Heart left ventricle (tissue), 16 donors: Measurements from ENCODE around the gene PLCH1. TPM values are rescaled to one million over a fixed set of nuclear protein-coding genes. Genes with fewer than 3 reads are reported as not detected.
"Not testable (repeated sequence)": the region's sequence is repeated elsewhere in the genome, so short reads cannot be mapped to it uniquely, and the experiment has no call there.

ENCODE experiments used
- ATAC-seq, 4 donors: fragments of 200-7000 bp; cut with Tn5 transposase; one replicate each; pipeline ENCODE4 v1.9.1; 2020 to 2022; ENCODE audit warnings: moderate library complexity in 4 of 4, mild to moderate bottlenecking in 3 of 4, moderate number of reproducible peaks in 1 of 4
- DNase-seq, 5 donors: peaks; one replicate each; pipeline ENCODE4 v3.0.0-alpha.2; 2020
- H3K27ac ChIP-seq, 12 donors: fragments of 200-600 bp; sonication (generic) in 4 of 12; one replicate each; pipeline versions ENCODE4 v1.5.0 to v1.8.0; 2016 to 2022; ENCODE audit warnings: mild to moderate bottlenecking in 2 of 12
- H3K27me3 ChIP-seq, 9 donors: fragments of 200-600 bp; sonication (generic) in 2 of 9; one replicate each; pipeline versions ENCODE4 v1.5.1 to v1.8.0; 2016 to 2022; ENCODE audit warnings: mild to moderate bottlenecking in 3 of 9
- H3K36me3 ChIP-seq, 9 donors: fragments of 200-600 bp; sonication (generic) in 2 of 9; one replicate each; pipeline versions ENCODE4 v1.5.0 to v1.8.0; 2018 to 2022; ENCODE audit warnings: mild to moderate bottlenecking in 2 of 9
- H3K4me1 ChIP-seq, 12 donors: fragments of 200-600 bp; sonication (generic) in 4 of 12; one replicate each; pipeline versions ENCODE4 v1.5.0 to v1.8.0; 2016 to 2022; ENCODE audit warnings: mild to moderate bottlenecking in 3 of 12
- H3K4me3 ChIP-seq, 12 donors: fragments of 200-600 bp; sonication (generic) in 4 of 12; one replicate each; pipeline versions ENCODE4 v1.5.0 to v1.8.0; 2017 to 2022; ENCODE audit warnings: mild to moderate bottlenecking in 9 of 12, moderate library complexity in 4 of 12
- H3K9me3 ChIP-seq, 12 donors: fragments of 200-600 bp; sonication (generic) in 4 of 12; one replicate each; pipeline versions ENCODE4 v1.5.0 to v1.8.0; 2016 to 2022; ENCODE audit warnings: mild to moderate bottlenecking in 1 of 12
- CTCF ChIP-seq, 12 donors: fragments of 200-600 bp; sonication (generic) in 4 of 12; IDR thresholded peaks; one replicate each; pipeline versions ENCODE4 v1.5.0 to v1.8.0; 2018 to 2022; ENCODE audit warnings: antibody characterized with exemption in 12 of 12, mild to moderate bottlenecking in 5 of 12
- POLR2A ChIP-seq, 2 donors: fragments of 450-650 bp; IDR thresholded peaks; one replicate each; pipeline ENCODE4 v1.6.1; 2017; ENCODE audit warnings: antibody characterized with exemption in 2 of 2, mild to moderate bottlenecking in 2 of 2, moderate library complexity in 2 of 2
- WGBS, 4 donors: extraction: QIAGEN DNeasy Blood & Tissue Kit in 2 of 4; methylation state at CpG; one replicate each; pipeline versions ENCODE4 v1.1.5 to v1.1.7; 2013 to 2018; 5-methylcytosine and 5-hydroxymethylcytosine counted together
- intact Hi-C, 10 donors: fragments of 100-400 bp; cut with DNase I; formaldehyde crosslinking; loops; one replicate each; pipeline versions ENCODE4 v1.11.1 to v1.14.2; 2022
- polyA plus RNA-seq, 2 donors: library from polyadenylated mRNA; stranded (reverse); fragments of 200-250 nt; gene quantifications; one replicate each; pipeline ENCODE4 v1.2.3, GENCODE V29; 2013
- total RNA-seq, 9 donors: library from RNA; depleted of rRNA in 2 of 9; stranded (reverse); fragments of >200 nt in 2 of 9; fragmentation: NEBNext Ultra II Directional in 3 of 9; extraction: Animal tissue kit (Norgen Biotek cat#: 25700) in 3 of 9; gene quantifications; one replicate each; pipeline versions ENCODE4 v1.1.0 to v1.2.4, GENCODE V29; 2016 to 2023
- donor health status: ischemic (EF 13 %, LVEDD 7.1; RV severe dilation, severe dysfunction).
- donor health status: healthy with polysubstance abuse.
- donor health status: DM: no; HTN: yes; CAD: no.
- donor health status: DM: no; HTN: no; CAD: no.
- donor health status: ischemic (EF 25% LVEDD 6.9; RV normal size, moderate dysfunction).
- donor health status: ischemic (EF 25% LVEDD 5.7; RV mildly dilated, moderate dysfunction).
- donor health status: healthy.
- donor health status: DM: yes; HTN: yes; CAD: no.
- donor health status: ischemic (EF 35%, LVEDD 5.7; RV mildly dilated, moderate dysfunction).
- donor health status: nonischemic (EF 11% LVEDD 7.7; RV severe dilation, severe dysfunction).
- donor health status: DM: yes; HTN: yes; CAD: no.
- donor health status: PGD.
- donor health status: ischemic (EF 29% LVEDD 5.4; RV normal size, mild dysfunction).
- donor health status: nonischemic (EF 23%, LVEDD 6.1; RV moderate dilation, normal function).

Gene PLCH1
- total and polyA plus RNA-seq, 11 donors = 0.07 to 2.7 (median 0.23) TPM

- DNase-seq (no peak), ATAC-seq (no peak)
- Histone ChIP-seq H3K27me3 (no peaks in the 10 kb centered on the region), H3K27ac (no peak overlapping the region), H3K36me3 (no peaks in the 10 kb centered on the region), H3K4me1 (no peaks in the 10 kb centered on the region), H3K9me3 (peaks cover 0 to 6% (median 0%) of the 10 kb centered on the region in 12 donors), H3K4me3 (no peak overlapping the region)
- TF ChIP-seq CTCF (IDR thresholded peaks at IDR 0.05) (no peak), POLR2A (IDR thresholded peaks at IDR 0.05) (no peak)
- intact Hi-C loops = no loop called here
Observed at GRCh38 chr3:155398046-155398445, 346.8 kb downstream of the PLCH1 start.

DNA sequence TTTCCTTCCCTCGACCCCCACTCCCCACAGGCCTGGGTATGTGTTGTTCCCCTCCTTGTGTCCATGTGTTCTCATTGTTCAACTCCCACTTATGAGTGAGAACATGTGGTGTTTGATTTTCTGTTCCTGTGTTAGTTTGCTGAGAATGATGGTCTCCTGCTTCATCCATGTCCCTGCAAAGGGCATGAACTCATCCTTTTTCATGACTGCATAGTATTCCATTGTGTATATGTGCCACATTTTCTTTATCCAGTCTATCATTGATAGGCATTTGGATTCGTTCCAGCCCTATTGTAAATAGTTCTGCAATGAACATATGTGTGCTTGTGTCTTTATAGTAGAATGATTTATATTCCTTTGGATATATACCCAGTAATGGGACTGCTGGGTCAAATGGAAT lies 350.0 kb downstream of the PLCH1 start:
- H3K27me3 ChIP-seq, intact Hi-C loops: not testable (repeated sequence)
- 57 to 72% (median 63%) methylated on average over 2 of the region's 2 CpGs for WGBS, 4 donors

DNA sequence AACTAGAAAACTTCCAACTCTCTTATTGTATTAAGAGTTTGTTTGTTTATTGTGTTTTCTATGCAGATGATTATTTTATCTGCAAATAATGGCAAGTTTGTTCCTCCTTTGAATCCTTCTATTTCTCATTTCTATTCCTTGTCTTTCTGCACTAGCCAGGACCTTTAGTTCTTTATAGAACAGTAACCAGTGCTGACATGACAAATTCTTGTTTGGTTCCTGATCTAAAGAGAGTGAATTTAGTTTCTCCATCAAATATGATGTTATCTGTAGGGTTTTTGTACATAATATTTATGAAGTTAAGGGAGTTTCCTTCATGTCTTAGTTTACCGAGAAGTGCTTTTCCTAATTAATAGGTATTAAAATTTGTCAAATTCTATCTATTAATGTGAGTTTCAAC lies 350.6 kb downstream of the PLCH1 start:
- Histone ChIP-seq H3K4me3 (no peak overlapping the region), H3K27me3 (no peaks in the 10 kb centered on the region), H3K9me3 (peaks cover 0 to 6% (median 0%) of the 10 kb centered on the region in 12 donors), H3K27ac (no peak overlapping the region), H3K4me1 (peaks cover 0 to 25% (median 10%) of the 10 kb centered on the region in 12 donors), H3K36me3 (no peaks in the 10 kb centered on the region)
- 95 to 98% (median 96%) methylated on average over 1 of the region's 1 CpG for WGBS, 4 donors
- intact Hi-C loops = no loop called here
- TF ChIP-seq CTCF (IDR thresholded peaks at IDR 0.05) = no peak
- TF ChIP-seq POLR2A (IDR thresholded peaks at IDR 0.05) = no peak
- ATAC-seq (no peak), DNase-seq (no peak)

More for the DNA sequence above, 350.0 kb downstream of the PLCH1 start:
- not testable (repeated sequence) for DNase-seq, H3K4me3 ChIP-seq, H3K9me3 ChIP-seq, ATAC-seq, H3K27ac ChIP-seq, H3K36me3 ChIP-seq
- H3K4me1 ChIP-seq = peaks cover 0 to 25% (median 10%) of the 10 kb centered on the region in 12 donors

DNA sequence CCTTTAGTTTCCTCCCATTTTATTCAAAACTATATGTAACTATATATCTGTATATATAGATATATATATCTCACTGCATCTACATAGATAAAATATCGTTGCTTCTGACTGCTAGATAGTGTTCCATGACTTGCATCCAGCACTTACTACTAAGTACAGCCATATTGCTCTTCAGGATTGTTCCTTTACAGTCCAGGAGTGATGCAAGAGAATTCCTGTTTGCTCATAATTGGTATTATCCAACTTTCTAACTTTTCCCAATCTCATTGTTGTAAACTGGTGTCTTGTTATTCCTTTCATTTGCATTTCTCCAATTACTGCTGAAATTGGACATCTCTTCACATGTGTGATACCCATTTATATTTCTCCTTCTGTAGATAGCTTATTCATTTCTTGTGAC lies 351.6 kb downstream of the PLCH1 start:
- Histone ChIP-seq H3K27ac (no peak overlapping the region), H3K27me3 (no peaks in the 10 kb centered on the region), H3K4me1 (peaks cover 0 to 25% (median 10%) of the 10 kb centered on the region in 12 donors), H3K9me3 (peaks cover 0 to 6% (median 0%) of the 10 kb centered on the region in 12 donors), H3K36me3 (no peaks in the 10 kb centered on the region), H3K4me3 (no peak overlapping the region)
- DNase-seq = no peak
- ATAC-seq = no peak
- no peak for TF ChIP-seq POLR2A (IDR thresholded peaks at IDR 0.05)
- no peak for TF ChIP-seq CTCF (IDR thresholded peaks at IDR 0.05)
- WGBS, 4 donors = 53 to 61% (median 57%) methylated on average over 1 of the region's 1 CpG
- intact Hi-C loops = no loop called here

DNA sequence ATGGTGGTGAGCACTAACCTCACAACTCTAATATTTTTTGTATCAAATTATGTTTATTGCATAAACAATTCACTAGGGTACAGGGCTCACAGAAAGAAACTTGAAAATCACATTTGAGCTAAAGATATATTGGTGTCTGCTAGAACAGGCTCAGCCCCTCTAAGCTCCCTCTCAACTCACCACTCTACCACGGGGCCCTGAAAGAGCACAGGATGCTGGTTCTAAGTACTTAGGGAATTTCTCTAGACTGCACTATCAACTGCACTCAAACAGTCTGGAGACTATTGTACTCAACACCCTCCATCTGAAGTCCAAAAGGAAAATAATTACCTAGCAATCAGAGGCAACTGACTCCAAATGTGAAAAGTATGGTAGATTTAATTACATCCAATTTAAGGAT lies 352.7 kb downstream of the PLCH1 start:
- DNase-seq = no peak
- H3K4me1 ChIP-seq = peaks cover 0 to 25% (median 10%) of the 10 kb centered on the region in 12 donors
- peaks cover 0 to 6% (median 0%) of the 10 kb centered on the region in 12 donors for H3K9me3 ChIP-seq
- H3K27me3 ChIP-seq = no peaks in the 10 kb centered on the region
- intact Hi-C loops = no loop called here
- H3K36me3 ChIP-seq = no peaks in the 10 kb centered on the region
- peak in 2 of 4 donors; percentile 16 to 31 for ATAC-seq
- TF ChIP-seq POLR2A (IDR thresholded peaks at IDR 0.05) (no peak), CTCF (IDR thresholded peaks at IDR 0.05) (no peak)
- peak overlapping the region in 11 of 12 donors; percentile 9 to 75 (median 63) for H3K27ac ChIP-seq
- 13 to 30% (median 24%) methylated on average over 1 of the region's 1 CpG for WGBS, 4 donors
- no peak overlapping the region for H3K4me3 ChIP-seq
